ENCODE results near the gene CCDC102B. TPM values are rescaled to one million over a fixed set of nuclear protein-coding genes. Genes with fewer than 3 reads are reported as not detected.

CCDC102B gene
- total and polyA plus RNA-seq, 2 donors (not counting 1 experiment from before 2014, with no cell fraction given): 3.9 to 4.0 TPM

GRCh38 chr18:68997845-68998244, 200.0 kb downstream of the CCDC102B start:
- Histone ChIP-seq H3K79me2 (ENCODE audit: control insufficient read depth, insufficient read depth, low read length) (no peaks in the 10 kb centered on the region), H2AFZ (ENCODE audit: insufficient read depth, low read depth, low read length, poor library complexity, severe bottlenecking) (no peak overlapping the region), H3K27me3 (replicated peaks in 1 of 4; ENCODE audit: control extremely low read depth in 1 of 4, control insufficient read depth in 3 of 4, insufficient read depth in 4 of 4, low read length in 3 of 4) (no peaks in the 10 kb centered on the region), H3K4me3 (ENCODE audit: control extremely low read depth in 1 of 5, extremely low read depth in 1 of 5, insufficient read depth in 1 of 5, low read depth in 2 of 5, low read length in 4 of 5) (no peak overlapping the region), H3K9me3 (ENCODE audit: control extremely low read depth in 1 of 3, control insufficient read depth in 2 of 3, insufficient read depth in 1 of 3, low read length in 2 of 3) (peaks cover 0 to 9% (median 0%) of the 10 kb centered on the region in 3 donors), H3K4me2 (replicated peaks; ENCODE audit: low read depth, low read length, poor library complexity, severe bottlenecking) (no peak overlapping the region), H3K4me1 (ENCODE audit: control insufficient read depth in 2 of 2, insufficient read depth in 2 of 2, low read length in 2 of 2) (no peaks in the 10 kb centered on the region), H4K20me1 (ENCODE audit: control insufficient read depth, insufficient read depth, low read length, poor library complexity, severe bottlenecking) (no peaks in the 10 kb centered on the region), H3K36me3 (replicated peaks in 1 of 2; ENCODE audit: control extremely low read depth in 1 of 2, control insufficient read depth in 1 of 2, extremely low read depth in 1 of 2, insufficient read depth in 2 of 2, low read length in 1 of 2) (no peaks in the 10 kb centered on the region), H3K27ac (ENCODE audit: low read length in 2 of 2) (no peak overlapping the region), H3K9ac (ENCODE audit: low read length) (no peak overlapping the region)
- Mint-ChIP-seq H3K27ac (no peak overlapping the region), H3K27me3 (no peaks in the 10 kb centered on the region), H3K4me1 (no peaks in the 10 kb centered on the region), H3K4me3 (no peak overlapping the region), H3K9me3 (ENCODE audit: insufficient read depth) (peaks cover 3% of the 10 kb centered on the region)
- intact Hi-C loops (cut with micrococcal nuclease): no loop called here
- POLR2A ChIA-PET: no interaction called here
- ATAC-seq (ENCODE audit: low read depth): no peak
- CTCF ChIA-PET: interaction anchor here (0.6 kb wide), 1 partner anchor 156 kb away, joined by 3 read pairs; no protein-coding TSS in a partner anchor
- no peak for DNase-seq
- 80% methylated on average over 1 of the region's 3 CpGs for WGBS (ENCODE audit: insufficient coverage)
- TF ChIP-seq EZH2 (IDR thresholded peaks at IDR 0.05; ENCODE audit: borderline replicate concordance, insufficient read depth, low read depth, low read length, poor library complexity, severe bottlenecking) (no peak), CTCF (IDR thresholded peaks at IDR 0.05) (no peak)

GRCh38 chr18:69000366-69000765, 202.5 kb downstream of the CCDC102B start:
- Histone ChIP-seq H3K4me3 (ENCODE audit: control extremely low read depth in 1 of 5, extremely low read depth in 1 of 5, insufficient read depth in 1 of 5, low read depth in 2 of 5, low read length in 4 of 5) (no peak overlapping the region), H3K36me3 (replicated peaks in 1 of 2; ENCODE audit: control extremely low read depth in 1 of 2, control insufficient read depth in 1 of 2, extremely low read depth in 1 of 2, insufficient read depth in 2 of 2, low read length in 1 of 2) (no peaks in the 10 kb centered on the region), H3K9ac (ENCODE audit: low read length) (no peak overlapping the region), H3K4me2 (replicated peaks; ENCODE audit: low read depth, low read length, poor library complexity, severe bottlenecking) (no peak overlapping the region), H3K27ac (ENCODE audit: low read length in 2 of 2) (no peak overlapping the region), H4K20me1 (ENCODE audit: control insufficient read depth, insufficient read depth, low read length, poor library complexity, severe bottlenecking) (no peaks in the 10 kb centered on the region), H3K79me2 (ENCODE audit: control insufficient read depth, insufficient read depth, low read length) (no peaks in the 10 kb centered on the region), H3K27me3 (replicated peaks in 1 of 4; ENCODE audit: control extremely low read depth in 1 of 4, control insufficient read depth in 3 of 4, insufficient read depth in 4 of 4, low read length in 3 of 4) (no peaks in the 10 kb centered on the region), H3K9me3 (ENCODE audit: control extremely low read depth in 1 of 3, control insufficient read depth in 2 of 3, insufficient read depth in 1 of 3, low read length in 2 of 3) (peaks cover 0 to 4% (median 0%) of the 10 kb centered on the region in 3 donors), H2AFZ (ENCODE audit: insufficient read depth, low read depth, low read length, poor library complexity, severe bottlenecking) (no peak overlapping the region), H3K4me1 (ENCODE audit: control insufficient read depth in 2 of 2, insufficient read depth in 2 of 2, low read length in 2 of 2) (no peaks in the 10 kb centered on the region)
- ATAC-seq (ENCODE audit: low read depth): no peak
- POLR2A ChIA-PET: no interaction called here
- no peak for DNase-seq
- no CpG with 5 or more reads among the region's 1 CpG for WGBS (ENCODE audit: insufficient coverage)
- Mint-ChIP-seq H3K27ac (no peak overlapping the region), H3K4me3 (no peak overlapping the region), H3K4me1 (no peaks in the 10 kb centered on the region), H3K27me3 (no peaks in the 10 kb centered on the region), H3K9me3 (ENCODE audit: insufficient read depth) (no peaks in the 10 kb centered on the region)
- CTCF ChIA-PET: no interaction called here
- no peak for TF ChIP-seq CTCF (IDR thresholded peaks at IDR 0.05)
- intact Hi-C loops (cut with micrococcal nuclease): no loop called here
